Choroid plexus epithelial cell (primary cell): ENCODE data around the gene OLFML1.

ENCODE experiments used
- DNase-seq: peaks from one replicate; pipeline ENCODE4 v3.0.0-alpha.2; 2010; ENCODE audit warnings: low read depth
- H3K4me3 ChIP-seq: 2 replicates; pipeline ENCODE4 v1.5.1; 2011; ENCODE audit warnings: low read depth, mild to moderate bottlenecking, control low read depth, low read length, moderate library complexity
- TF ChIP-seq, protein P1 (sequence below): conservative IDR thresholded peaks from 2 replicates; pipeline ENCODE4 v1.5.1; 2011; ENCODE audit warnings: low read depth, mild to moderate bottlenecking, control low read depth, inconsistent platforms, low read length, moderate library complexity

OLFML1 gene

DNA sequence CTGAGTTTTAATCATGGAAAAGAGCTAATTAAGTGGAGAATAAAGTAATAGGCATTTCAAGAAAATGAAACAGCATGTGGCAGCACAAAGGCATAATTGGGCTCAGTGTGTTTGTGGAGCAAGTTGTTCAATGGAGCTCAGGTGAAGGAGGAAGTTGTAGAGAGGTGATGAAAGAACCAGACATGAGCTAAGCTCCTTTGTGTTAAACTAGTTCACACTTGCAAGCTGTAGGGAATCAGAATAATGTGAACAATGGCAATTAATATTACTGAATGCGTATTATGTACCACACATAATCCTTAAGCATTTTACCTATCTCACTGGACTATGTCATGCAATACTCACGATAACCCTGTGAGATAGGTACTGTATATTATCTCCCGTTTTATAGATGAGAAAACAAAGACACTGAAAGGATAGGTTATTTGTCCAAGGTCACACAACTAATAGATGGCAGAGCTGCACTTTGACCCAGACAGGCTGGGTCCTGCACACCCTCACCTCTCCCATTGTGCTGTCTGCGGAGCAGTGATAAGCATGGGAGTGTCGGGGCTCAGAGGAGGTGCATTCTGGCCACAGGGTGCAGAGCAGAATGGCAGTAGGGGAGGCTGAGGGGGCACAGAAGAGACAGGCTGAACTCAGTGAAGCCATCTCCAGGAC, 8.9 kb downstream of the OLFML1 start:
- DNase-seq: no peak
- TF ChIP-seq, protein P1, sequence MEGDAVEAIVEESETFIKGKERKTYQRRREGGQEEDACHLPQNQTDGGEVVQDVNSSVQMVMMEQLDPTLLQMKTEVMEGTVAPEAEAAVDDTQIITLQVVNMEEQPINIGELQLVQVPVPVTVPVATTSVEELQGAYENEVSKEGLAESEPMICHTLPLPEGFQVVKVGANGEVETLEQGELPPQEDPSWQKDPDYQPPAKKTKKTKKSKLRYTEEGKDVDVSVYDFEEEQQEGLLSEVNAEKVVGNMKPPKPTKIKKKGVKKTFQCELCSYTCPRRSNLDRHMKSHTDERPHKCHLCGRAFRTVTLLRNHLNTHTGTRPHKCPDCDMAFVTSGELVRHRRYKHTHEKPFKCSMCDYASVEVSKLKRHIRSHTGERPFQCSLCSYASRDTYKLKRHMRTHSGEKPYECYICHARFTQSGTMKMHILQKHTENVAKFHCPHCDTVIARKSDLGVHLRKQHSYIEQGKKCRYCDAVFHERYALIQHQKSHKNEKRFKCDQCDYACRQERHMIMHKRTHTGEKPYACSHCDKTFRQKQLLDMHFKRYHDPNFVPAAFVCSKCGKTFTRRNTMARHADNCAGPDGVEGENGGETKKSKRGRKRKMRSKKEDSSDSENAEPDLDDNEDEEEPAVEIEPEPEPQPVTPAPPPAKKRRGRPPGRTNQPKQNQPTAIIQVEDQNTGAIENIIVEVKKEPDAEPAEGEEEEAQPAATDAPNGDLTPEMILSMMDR: no peak
- H3K4me3 ChIP-seq: no peak overlapping the region

DNA sequence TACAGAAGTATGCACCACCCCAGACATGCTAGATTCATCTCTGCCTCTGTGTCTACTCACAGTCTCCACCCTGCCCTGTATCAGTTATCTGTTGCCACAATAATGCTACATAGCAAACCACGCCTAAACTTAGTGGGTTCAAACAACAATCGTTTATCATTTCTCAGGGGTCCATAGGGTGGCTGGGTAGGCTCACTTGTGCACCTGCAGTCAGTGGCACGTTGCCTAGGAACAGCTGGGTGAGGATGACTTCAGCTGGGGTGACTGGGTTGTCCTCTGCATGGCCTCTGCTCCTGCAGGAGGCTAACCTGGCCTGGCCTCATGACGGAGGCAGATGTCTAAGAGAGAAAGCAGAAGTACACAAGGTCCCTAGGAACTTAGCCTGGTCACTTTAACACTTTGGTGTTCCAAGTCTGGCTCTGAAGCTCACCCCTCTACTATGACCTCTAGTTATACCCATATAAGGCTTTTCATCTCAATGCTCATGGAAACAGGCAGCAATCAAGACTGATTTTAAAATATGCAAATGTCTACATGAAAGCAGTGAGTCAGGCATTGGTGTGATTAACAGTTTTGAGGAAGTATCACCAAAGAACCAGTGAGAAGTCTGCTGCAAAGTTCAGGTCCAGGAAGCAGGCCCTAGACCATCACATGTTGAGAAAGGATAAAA, 10.7 kb downstream of the OLFML1 start:
- no peak overlapping the region for H3K4me3 ChIP-seq
- DNase-seq: no peak

DNA sequence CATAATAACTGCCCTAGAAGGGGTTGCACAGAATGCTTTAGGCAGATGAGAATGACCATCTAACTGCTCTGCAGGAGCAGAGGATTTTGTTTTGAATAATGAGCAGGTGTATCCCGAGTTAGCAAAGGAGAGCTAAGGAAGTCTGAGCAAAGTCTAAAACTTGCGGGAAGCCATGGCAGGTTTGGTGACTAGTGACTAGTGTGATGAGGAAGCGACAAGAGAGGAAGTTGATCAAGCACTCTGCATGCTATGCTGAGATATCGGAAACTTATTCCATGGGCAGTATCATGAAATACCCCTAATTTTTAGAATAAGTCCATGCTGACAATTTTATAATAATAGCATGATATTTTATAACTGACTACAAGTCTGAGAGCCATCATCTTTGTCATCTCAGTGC, 12.9 kb downstream of the OLFML1 start:
- DNase-seq: no peak
- H3K4me3 ChIP-seq: no peak overlapping the region
- TF ChIP-seq, protein P1: no peak

More for the DNA sequence above, 10.7 kb downstream of the OLFML1 start:
- TF ChIP-seq, protein P1: no peak

DNA sequence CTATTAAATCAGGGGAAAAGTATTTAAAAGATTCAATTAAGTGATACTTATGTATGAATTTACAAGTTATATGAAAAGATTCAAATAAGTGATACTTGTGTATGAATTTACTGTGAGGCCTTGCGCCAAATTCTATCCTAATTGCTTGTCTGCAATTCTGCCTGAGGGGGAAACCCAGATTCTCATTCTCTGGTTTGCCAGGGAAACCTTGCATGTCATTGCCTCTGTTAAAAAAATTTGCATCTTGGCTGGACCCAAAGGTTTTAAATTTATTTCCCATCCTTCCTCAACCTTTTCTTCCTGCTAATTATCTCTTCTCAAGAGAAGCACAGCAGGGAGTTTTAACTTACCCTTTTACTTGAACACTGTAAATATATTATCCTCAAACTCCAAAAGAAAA, 13.8 kb downstream of the OLFML1 start:
- no peak for DNase-seq
- TF ChIP-seq, protein P1: no peak
- no peak overlapping the region for H3K4me3 ChIP-seq

DNA sequence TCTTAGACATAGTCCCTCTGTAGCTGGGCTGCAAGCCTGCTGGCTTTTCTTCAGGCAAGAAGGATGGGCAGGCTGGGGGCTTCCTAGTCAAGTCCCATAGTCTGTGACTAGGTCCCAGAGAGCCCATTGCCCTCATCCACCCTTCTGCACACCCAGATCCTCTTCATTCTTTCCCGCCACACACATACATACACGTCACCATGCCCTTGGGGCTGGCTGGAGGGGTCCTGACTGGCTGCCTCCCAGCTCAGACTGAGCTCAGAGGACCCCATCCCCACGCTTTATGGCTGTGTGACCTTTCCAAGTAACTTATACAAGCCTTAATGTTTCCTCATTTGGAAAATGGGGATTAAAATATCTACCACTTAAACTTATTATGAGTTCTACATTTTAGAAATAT, 14.9 kb downstream of the OLFML1 start:
- no peak overlapping the region for H3K4me3 ChIP-seq
- DNase-seq: no peak
- TF ChIP-seq, protein P1: no peak

DNA sequence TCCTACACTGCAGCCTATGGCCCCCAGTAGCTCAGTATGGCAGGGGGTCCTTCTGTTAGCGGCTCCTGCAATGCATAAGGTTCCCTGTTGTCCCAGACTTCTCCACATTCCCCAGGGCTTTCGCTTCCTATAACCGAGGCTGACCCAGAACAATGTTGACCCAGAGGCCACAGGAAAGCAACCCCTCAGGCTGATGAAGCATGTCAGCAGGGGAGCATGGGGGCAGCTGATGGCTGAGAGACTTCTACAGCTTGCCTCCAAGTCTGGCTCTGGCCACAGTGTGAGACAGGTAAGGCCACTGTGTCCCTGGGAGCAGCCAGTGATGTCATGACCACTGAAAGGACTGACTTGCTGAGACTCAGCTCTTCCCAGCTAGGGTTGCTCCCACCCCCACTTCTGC, 15.9 kb downstream of the OLFML1 start:
- TF ChIP-seq, protein P1: no peak
- H3K4me3 ChIP-seq: no peak overlapping the region
- DNase-seq: no peak

DNA sequence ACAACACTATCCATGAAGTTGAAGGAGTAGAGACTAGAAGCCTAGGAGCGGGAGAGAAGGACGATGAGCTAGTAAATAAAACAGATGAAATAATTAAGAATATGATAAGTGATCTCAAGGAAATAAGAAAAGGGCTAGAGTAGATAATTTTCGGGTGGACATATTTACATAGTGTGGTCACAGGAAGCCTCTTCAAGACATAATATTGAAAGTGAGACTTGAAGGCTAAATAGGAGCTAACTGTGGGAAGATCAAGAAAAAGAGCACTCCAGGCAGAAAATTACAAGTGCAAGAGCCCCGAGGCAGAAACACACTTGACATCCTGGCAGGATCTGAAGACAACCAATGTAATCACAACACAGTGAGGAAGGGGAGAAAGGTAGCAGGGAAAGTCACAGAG, 16.6 kb downstream of the OLFML1 start:
- H3K4me3 ChIP-seq: no peak overlapping the region
- TF ChIP-seq, protein P1: no peak
- no peak for DNase-seq
